Mucosa of descending colon (tissue), 3 donors: ENCODE results near the gene CORO1C. TPM values are rescaled to one million over a fixed set of nuclear protein-coding genes. Genes with fewer than 3 reads are reported as not detected.

ENCODE experiments used
- ATAC-seq: fragments of 200-7000 bp; cut with Tn5 transposase; one replicate; pipeline ENCODE4 v1.9.1; 2020; ENCODE audit warnings: mild to moderate bottlenecking, moderate library complexity
- DNase-seq, 3 donors: peaks; one replicate each; pipeline ENCODE4 v3.0.0-alpha.2; 2020
- H3K36me3 ChIP-seq: fragments of 200-600 bp; one replicate; pipeline ENCODE4 v1.8.0; 2021; ENCODE audit warnings: low read depth, mild to moderate bottlenecking
- H3K4me1 ChIP-seq: fragments of 200-600 bp; one replicate; pipeline ENCODE4 v1.8.0; 2021; ENCODE audit warnings: low read depth, mild to moderate bottlenecking
- H3K4me3 ChIP-seq: fragments of 200-600 bp; one replicate; pipeline ENCODE4 v1.8.0; 2021; ENCODE audit warnings: mild to moderate bottlenecking
- H3K9me3 ChIP-seq: fragments of 200-600 bp; one replicate; pipeline ENCODE4 v1.8.0; 2021; ENCODE audit warnings: mild to moderate bottlenecking
- intact Hi-C, 2 donors: fragments of 100-400 bp; cut with DNase I in 1 of 2; cut with micrococcal nuclease in 1 of 2; formaldehyde crosslinking; loops; one replicate each; pipeline versions ENCODE4 v1.11.0 to v1.11.1; 2022; cut with DNase I, micrococcal nuclease
- total RNA-seq, 3 donors: library from RNA; stranded (reverse); fragmentation: NEBNext Ultra II Directional in 2 of 3; extraction: Animal tissue kit (Norgen Biotek cat#: 25700) in 2 of 3; gene quantifications; one replicate each; pipeline versions ENCODE4 v1.2.1 to v1.2.4, GENCODE V29; 2021 to 2023
- TF ChIP-seq, protein P1 (sequence below): fragments of 200-600 bp; IDR thresholded peaks from one replicate; pipeline ENCODE4 v1.8.0; 2022; ENCODE audit warnings: antibody characterized with exemption, mild to moderate bottlenecking
- donor health status: DM: no; HTN: no; CAD: no; lungs with moderate emphysema.
- donor health status: DM: no; HTN: no; CAD: no.
- donor health status: DM: no; HTN: yes; CAD: no.

Gene CORO1C
- total RNA-seq, 3 donors from 2014 or later, result 80.5 to 328 (median 123) TPM

DNA sequence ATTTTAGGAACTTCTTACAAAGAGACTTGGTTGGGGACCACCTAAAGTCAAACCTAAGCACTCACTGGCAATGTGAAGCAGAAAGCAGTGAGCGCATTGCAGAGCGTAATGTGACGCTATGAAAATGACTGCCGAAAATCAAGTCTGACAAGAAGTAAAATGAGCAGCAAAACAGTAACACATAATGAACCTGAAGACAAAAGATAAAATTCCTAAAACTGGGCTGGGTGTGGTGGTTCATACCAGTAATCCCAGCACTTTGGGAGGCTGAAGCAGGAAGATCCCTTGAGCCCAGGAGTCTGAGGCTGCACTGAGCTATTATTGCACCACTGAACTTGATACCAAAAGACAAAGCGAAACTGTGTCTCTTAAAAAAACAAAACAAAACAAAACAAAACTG is 16.5 kb downstream of the CORO1C start:
- intact Hi-C loops, result no loop called here
- Histone ChIP-seq H3K36me3 (no peaks in the 10 kb centered on the region), H3K9me3 (no peaks in the 10 kb centered on the region), H3K4me1 (peaks cover 10% of the 10 kb centered on the region), H3K4me3 (no peak overlapping the region)
- TF ChIP-seq, protein P1, sequence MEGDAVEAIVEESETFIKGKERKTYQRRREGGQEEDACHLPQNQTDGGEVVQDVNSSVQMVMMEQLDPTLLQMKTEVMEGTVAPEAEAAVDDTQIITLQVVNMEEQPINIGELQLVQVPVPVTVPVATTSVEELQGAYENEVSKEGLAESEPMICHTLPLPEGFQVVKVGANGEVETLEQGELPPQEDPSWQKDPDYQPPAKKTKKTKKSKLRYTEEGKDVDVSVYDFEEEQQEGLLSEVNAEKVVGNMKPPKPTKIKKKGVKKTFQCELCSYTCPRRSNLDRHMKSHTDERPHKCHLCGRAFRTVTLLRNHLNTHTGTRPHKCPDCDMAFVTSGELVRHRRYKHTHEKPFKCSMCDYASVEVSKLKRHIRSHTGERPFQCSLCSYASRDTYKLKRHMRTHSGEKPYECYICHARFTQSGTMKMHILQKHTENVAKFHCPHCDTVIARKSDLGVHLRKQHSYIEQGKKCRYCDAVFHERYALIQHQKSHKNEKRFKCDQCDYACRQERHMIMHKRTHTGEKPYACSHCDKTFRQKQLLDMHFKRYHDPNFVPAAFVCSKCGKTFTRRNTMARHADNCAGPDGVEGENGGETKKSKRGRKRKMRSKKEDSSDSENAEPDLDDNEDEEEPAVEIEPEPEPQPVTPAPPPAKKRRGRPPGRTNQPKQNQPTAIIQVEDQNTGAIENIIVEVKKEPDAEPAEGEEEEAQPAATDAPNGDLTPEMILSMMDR, result no peak
- ATAC-seq (no peak), DNase-seq (no peak)

DNA sequence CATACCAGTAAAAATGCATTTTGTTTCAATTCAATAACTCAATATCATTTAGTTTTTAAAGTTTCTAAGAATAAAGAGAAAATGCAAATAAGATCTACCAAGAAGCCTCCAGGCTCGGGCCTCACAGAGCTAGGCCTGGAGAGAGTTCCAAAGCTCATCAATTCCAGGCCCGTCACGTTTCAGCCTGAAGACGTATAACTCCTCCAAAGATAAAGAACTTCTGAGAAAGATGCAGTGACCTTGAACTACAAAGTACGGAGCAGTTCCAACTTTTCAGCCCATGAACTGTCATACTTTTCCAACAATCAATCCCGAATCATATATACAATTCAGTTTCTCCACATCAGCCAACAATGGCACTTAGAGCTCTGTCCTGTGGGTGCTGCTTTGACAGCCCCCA is 17.8 kb downstream of the CORO1C start:
- ATAC-seq, result no peak
- no peaks in the 10 kb centered on the region for H3K9me3 ChIP-seq
- H3K4me1 ChIP-seq, result peaks cover 10% of the 10 kb centered on the region
- H3K36me3 ChIP-seq, result no peaks in the 10 kb centered on the region
- TF ChIP-seq, protein P1, result no peak
- intact Hi-C loops, result no loop called here
- DNase-seq, result no peak
- H3K4me3 ChIP-seq, result no peak overlapping the region

DNA sequence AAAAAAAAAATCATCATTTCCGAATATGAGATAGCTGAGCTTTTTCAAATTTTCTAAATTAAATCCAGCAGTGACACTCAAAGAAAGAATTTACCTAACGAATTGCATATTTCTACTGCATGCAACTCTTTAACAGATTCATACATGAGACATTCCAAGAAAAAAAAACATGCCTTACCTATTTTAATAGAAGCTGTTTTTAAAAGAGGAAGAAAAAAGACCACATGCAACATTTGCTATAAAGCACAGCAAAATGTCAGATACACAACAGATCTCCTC is 18.5 kb downstream of the CORO1C start:
- no peak for DNase-seq
- Histone ChIP-seq H3K4me3 (no peak overlapping the region), H3K4me1 (peaks cover 10% of the 10 kb centered on the region), H3K36me3 (no peaks in the 10 kb centered on the region), H3K9me3 (no peaks in the 10 kb centered on the region)
- intact Hi-C loops, result no loop called here
- no peak for ATAC-seq
- TF ChIP-seq, protein P1, result no peak

DNA sequence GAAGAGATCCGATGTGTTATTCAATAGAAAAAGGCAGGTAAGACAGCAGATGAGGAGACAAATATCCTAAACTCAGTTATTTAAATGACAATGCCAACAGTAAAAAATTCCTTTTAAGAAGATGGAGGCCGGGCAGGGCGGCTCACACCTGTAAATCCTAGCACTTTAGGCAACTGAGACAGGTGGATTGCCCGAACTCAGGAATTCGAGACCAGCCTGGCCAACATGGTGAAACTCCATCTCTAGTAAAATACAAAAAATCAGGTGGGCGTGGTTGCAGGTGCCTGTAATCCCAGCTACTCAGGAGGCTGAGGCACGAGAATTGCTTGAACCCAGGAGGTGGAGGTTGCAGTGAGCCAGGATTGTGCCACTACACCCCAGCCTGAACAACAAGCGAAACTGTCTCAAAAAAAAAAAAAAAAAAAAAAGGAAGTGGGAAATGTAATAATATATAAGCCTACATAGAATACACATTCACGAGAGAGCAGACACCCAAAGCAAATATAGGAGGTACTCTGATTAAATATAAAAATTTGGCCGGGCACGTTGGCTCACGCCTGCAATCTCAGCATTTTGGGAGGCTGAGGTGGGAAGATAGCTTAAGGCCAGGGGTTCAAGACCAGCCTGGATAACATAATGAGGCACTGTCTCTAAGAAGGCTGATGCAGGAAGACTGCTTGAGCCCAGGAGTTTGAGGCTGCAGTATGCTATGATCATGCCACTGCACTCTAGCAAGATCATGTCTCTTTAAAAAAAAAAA is 19.0 kb downstream of the CORO1C start:
- H3K9me3 ChIP-seq, result no peaks in the 10 kb centered on the region
- H3K4me1 ChIP-seq, result peaks cover 10% of the 10 kb centered on the region
- H3K36me3 ChIP-seq, result no peaks in the 10 kb centered on the region
- intact Hi-C loops, result no loop called here
- H3K4me3 ChIP-seq, result no peak overlapping the region
- peak; percentile 40 for ATAC-seq
- DNase-seq, result no peak
- TF ChIP-seq, protein P1, result no peak

DNA sequence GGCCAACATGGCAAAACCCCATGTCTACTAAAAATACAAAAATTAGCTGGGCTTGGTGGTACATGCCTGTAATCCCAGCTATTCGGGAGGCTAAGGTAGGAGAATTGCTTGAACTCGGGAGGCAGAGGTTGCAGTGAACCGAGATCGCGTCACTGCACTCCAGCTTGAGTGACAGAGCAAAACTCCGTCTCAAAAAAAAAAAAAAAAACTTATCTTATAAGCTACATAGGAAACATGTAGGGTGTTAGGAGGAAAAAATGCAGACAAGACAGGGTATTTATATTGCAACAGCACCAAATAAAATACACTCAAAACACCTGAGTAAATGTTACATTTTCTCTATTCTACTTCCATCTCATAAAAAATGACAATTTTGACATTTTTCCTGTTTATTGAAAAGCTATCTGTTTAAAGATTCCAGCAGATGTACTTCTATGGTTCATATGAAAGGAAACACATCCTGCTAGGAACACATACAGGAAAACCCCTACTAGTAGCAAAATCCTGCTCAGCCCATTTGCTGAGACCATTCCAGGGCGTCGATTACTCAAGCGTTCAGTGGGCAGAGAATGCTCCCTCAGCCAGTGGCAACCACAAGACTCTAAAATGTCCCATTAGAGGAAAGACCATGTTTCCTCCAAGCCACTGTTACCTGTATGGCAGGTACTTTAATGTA is 19.7 kb downstream of the CORO1C start:
- intact Hi-C loops, result no loop called here
- DNase-seq (no peak), ATAC-seq (no peak)
- Histone ChIP-seq H3K4me3 (no peak overlapping the region), H3K9me3 (no peaks in the 10 kb centered on the region), H3K4me1 (peaks cover 10% of the 10 kb centered on the region), H3K36me3 (no peaks in the 10 kb centered on the region)
- TF ChIP-seq, protein P1, result no peak
